GM20431 (cell line): ENCODE data around the gene MLKL.
"Not testable (repeated sequence)": the region's sequence is repeated elsewhere in the genome, so short reads cannot be mapped to it uniquely, and the experiment has no call there.

ENCODE experiments used
- in situ Hi-C: fragments of 300-500 bp; cut with MseI, MboI; formaldehyde crosslinking; loops from one replicate; pipeline ENCODE4 v1.15.0; 2020; ENCODE audit warnings: low sequenced_read_pairs; ENCODE audit not compliant: unreplicated experiment

Gene MLKL

DNA sequence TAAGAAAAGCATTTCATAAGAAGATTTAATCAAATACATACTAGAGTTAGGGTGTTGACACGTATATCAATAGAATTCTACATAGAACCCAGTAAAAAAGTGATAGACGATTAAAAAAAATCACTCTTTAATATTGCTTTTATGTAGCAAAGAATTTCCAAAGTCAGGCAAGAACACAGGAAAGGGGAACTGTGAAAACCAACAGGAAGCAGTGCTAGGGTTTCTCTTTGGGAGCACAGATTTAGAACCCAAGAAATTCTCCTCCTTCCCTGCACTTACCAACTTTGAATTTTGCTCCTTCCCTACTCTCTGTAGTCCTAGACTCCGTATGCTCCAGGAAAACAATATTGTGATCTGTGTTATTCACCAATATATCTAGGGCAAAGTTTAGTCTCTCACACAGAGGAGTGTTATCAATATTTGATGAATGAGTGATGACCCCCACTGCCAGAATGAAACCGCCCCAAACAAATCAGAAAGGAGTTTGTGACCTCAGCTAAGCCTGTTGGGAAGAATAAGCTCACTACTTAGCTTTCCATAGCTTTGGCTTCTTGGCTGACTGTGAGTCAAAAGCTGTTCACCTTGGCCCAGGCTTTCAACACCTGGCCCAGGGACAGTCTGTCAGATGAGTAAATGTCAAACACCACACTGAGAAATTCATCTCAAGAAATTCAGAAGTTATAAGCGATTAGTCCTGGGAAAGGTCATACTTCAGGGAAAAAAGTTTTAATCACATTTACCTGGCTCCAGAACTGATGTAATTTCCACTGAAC, 42.6 kb downstream of the MLKL start:
- in situ Hi-C loops = no loop called here

DNA sequence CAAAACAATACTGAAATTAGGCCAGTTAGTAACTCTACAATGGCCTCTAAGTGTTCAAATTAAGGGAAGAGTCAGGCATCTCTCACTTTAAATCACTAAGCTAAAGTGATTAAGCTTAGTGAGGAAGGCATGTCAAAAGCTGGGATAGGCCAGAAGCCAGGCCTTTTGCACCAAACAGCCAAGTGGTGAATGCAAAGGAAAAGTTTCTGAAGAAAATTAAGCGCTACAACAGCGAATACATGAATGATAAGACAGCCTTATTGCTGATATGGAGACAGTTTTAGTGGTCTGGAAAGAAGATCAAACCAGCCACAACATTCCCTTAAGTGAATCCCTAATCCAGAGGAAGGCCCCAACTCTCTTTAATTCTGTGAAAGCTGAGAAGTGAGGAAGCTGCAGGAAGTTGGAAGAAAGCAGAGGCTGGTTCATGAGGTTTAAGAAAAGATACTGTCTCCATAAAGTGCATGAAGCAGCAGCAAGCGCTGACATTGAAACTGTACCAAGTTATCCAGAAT, 46.1 kb downstream of the MLKL start:
- in situ Hi-C loops = no loop called here

DNA sequence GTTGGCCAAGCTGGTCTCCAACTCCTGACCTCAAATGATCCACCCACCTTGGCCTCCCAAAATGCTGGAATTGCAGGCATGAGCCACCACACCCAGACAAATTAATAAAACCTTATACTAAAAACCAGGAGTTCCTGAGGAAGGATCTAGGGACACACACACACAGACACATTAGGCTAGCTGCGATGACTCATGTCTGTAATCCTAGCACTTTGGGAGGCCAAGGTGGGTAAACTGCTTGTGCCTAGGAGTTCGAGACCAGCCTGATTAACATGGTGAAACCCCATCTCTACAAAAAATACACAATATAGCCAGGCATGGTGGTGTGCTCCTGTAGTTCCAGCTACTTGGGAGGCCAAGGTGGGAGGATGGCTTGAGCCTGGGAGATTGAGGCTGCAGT, 47.8 kb downstream of the MLKL start:
- in situ Hi-C loops = not testable (repeated sequence)

GRCh38 chr16:74652249-74652648, 48.4 kb downstream of the MLKL start:
- in situ Hi-C loops = no loop called here

GRCh38 chr16:74651841-74652240, 48.8 kb downstream of the MLKL start:
- in situ Hi-C loops = no loop called here

DNA sequence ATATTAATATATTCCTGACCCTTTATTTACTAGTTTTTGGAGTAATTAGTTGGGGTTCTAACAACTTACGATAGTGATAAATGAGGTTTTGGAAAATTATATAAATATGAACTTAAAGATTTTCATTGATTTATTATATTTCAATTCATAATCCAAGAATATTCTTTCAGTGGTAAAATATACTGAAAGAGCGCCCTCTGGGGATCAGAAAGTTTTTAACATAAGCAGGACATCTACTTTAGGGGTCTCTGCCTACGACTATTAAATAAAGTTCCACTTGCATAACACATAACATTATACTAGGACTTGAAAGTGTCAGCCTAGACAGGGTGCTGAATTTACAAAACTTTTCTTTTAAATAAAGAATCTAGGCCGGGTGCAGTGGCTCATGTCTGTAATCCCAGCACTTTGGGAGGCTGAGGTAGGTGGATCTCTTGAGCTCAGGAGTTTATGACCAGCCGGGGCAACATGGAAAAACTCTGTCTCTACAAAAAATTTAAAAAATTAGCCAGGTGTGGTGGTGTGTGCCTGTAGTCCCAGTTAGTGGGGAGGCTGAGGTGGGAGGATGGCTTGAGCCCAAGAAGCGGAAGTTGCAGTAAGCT, 49.6 kb downstream of the MLKL start:
- in situ Hi-C loops = no loop called here

GRCh38 chr16:74649839-74650504, 50.7 kb downstream of the MLKL start:
- in situ Hi-C loops = no loop called here

GRCh38 chr16:74641969-74642368, 58.7 kb downstream of the MLKL start:
- in situ Hi-C loops = no loop called here

DNA sequence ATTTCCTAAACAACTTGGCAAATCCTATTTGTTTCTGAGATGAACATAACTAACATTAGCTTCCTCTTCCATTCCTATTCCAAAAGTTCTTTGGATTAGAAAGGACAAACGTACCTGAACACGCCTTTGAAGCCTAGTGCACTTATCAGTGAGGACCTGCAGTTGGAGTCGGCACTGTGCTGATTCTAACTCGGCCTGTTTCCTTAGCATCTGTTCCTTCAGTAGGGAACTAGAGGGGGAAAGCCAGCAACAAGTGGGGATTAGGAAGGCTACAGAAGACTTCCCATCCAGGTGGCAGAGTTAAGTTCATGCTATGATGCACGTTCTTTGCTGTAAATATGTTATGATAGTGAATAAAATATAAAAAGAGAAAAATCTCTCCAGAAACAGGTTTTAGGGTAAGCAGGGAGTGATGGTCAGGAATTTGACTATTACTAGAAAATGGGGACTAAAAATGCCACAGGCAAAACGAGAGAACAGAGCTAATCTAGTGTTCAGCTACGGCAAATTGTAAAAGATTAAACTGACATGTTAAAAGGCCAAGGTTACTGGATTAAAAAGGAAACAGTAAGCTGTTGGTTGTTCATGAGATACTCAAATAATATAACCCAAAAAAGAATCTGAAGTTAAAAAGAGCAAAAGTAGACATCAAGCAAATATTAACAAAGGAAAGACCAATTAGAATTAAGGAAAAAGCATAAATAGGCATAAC, 62.8 kb downstream of the MLKL start:
- in situ Hi-C loops = no loop called here

- in situ Hi-C loops = no loop called here
These were observed 65.4 kb downstream of the MLKL start for GRCh38 chr16:74635303-74635702.

- in situ Hi-C loops = no loop called here
These were observed 67.0 kb downstream of the MLKL start for GRCh38 chr16:74633686-74634085.

GRCh38 chr16:74627506-74628220, 73.0 kb downstream of the MLKL start:
- in situ Hi-C loops = no loop called here

GRCh38 chr16:74626741-74627416, 73.8 kb downstream of the MLKL start:
- in situ Hi-C loops = no loop called here

DNA sequence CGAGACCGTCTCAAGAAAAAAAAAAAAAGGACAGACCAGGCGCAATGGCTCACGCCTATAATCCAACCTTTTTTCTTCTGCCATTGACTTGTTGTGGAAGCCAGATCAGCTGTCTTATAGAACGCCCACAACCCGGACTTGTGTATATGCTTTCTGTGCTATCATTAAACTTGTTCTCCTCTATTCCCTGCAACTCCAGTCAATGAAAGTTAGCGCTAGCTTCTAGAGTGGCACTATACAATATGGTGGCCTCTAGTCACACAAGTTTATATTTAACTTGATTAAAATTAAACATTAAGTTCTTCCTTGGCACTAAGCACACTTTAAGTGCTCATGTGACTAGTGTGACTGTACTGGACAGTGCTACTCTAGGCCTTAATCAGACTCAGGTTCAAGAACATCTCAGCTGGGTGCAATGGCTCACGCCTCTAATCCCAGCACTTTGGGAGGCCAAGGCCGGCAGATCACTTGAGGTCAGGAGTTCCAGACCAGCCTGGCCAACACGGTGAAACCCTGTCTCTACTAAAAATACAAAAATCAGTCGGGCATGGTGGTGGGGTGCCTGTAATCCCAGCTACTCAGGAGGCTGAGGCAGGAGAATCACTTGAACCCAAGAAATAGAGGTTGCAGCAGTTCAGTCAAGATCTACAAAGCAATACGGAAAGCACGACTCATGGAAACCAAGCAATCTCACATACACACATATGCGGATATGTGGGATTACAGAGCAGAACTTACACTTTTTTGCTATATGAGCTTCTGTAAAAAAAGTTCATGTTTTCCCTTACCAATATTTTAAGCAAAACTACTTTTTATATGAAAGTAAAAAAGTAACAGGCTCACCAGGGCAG, 74.9 kb downstream of the MLKL start:
- in situ Hi-C loops = no loop called here

DNA sequence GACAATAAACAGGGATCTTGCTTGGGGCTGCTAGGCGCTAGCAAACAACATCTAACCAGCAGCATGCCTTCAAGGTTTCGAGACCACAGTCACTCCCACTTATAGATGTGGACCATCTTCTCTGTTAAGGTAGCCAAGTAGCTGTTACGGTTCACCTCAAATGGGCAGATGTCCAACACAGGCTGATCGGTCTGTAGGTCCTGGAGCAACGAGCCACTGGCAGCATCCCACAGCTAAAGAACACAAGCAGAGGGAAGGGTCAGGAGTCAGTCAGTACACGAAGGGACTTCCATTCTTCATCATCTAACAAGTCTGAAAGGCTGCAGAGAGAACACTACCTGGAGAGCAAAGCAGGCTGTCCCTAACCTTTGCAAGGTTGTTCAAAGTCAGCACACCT, 76.8 kb downstream of the MLKL start:
- in situ Hi-C loops = loop anchor here (25.0 kb wide), 1 partner anchor 312 kb away; no protein-coding TSS in a partner anchor

- in situ Hi-C loops = loop anchor here (25.0 kb wide), 1 partner anchor 311 kb away; no protein-coding TSS in a partner anchor
These were observed 77.3 kb downstream of the MLKL start for GRCh38 chr16:74623214-74623838.

- in situ Hi-C loops = loop anchor here (25.0 kb wide), 1 partner anchor 310 kb away; no protein-coding TSS in a partner anchor
These were observed 78.7 kb downstream of the MLKL start for GRCh38 chr16:74622005-74622404.
